ENCODE data around the gene POFUT1. TPM values are rescaled to one million over a fixed set of nuclear protein-coding genes. Genes with fewer than 3 reads are reported as not detected.

The POFUT1 gene
- total and polyA plus RNA-seq, 9 of the 15 experiments (the other 6 are each of a cell fraction or from before 2014, with no cell fraction given) = 3.5 to 44.7 (median 23.5) TPM

GRCh38 chr20:32244150-32244823, 36.6 kb downstream of the POFUT1 start:
- H3K4me3 ChIP-seq = no peak overlapping the region
- ChIA-PET POLR2A (interaction anchor here (1.0 kb wide), 1 partner anchor 8 kb away, joined by 3 read pairs; no protein-coding TSS in a partner anchor), CTCF (ENCODE audit: low intra/inter-chr PET ratio) (no interaction called here)
- H3K9me1 ChIP-seq (ENCODE audit: control insufficient read depth, insufficient read depth, low read length) = no peaks in the 10 kb centered on the region
- intact Hi-C loops (cut with micrococcal nuclease) (no loop called here), in situ Hi-C loops (cut with MboI) (no loop called here)
- no peak overlapping the region for H2AFZ ChIP-seq (ENCODE audit: low read depth, low read length)
- H3K27me3 ChIP-seq (ENCODE audit: control insufficient read depth in 2 of 2, insufficient read depth in 2 of 2, low read length in 2 of 2) = no peaks in the 10 kb centered on the region
- H3K4me2 ChIP-seq (ENCODE audit: insufficient read depth, low read length) = no peak overlapping the region
- no peaks in the 10 kb centered on the region for H4K20me1 ChIP-seq (replicated peaks; ENCODE audit: control insufficient read depth, insufficient read depth, low read length)
- ATAC-seq (no peak), FAIRE-seq (no peak), DNase-seq (ENCODE audit: extremely low read depth in 1 of 4, low spot score in 3 of 4) (no peak)
- TF ChIP-seq FOXK2 (conservative IDR thresholded peaks at IDR 0.05 in 1 of 2, IDR thresholded peaks at IDR 0.05 in 1 of 2; ENCODE audit: low read depth in 2 of 2) (no peak), ZBTB17 (CRISPR knock-in tag; IDR thresholded peaks at IDR 0.05) (no peak)
- TF ChIP-seq, protein P1, sequence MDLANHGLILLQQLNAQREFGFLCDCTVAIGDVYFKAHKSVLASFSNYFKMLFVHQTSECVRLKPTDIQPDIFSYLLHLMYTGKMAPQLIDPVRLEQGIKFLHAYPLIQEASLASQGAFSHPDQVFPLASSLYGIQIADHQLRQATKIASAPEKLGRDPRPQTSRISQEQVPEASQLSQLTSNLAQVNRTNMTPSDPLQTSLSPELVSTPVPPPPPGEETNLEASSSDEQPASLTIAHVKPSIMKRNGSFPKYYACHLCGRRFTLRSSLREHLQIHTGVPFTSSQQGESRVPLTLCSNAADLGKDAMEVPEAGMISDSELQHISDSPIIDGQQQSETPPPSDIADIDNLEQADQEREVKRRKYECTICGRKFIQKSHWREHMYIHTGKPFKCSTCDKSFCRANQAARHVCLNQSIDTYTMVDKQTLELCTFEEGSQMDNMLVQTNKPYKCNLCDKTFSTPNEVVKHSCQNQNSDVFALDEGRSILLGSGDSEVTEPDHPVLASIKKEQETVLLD (IDR thresholded peaks at IDR 0.05) = no peak
- TF ChIP-seq, protein P2, sequence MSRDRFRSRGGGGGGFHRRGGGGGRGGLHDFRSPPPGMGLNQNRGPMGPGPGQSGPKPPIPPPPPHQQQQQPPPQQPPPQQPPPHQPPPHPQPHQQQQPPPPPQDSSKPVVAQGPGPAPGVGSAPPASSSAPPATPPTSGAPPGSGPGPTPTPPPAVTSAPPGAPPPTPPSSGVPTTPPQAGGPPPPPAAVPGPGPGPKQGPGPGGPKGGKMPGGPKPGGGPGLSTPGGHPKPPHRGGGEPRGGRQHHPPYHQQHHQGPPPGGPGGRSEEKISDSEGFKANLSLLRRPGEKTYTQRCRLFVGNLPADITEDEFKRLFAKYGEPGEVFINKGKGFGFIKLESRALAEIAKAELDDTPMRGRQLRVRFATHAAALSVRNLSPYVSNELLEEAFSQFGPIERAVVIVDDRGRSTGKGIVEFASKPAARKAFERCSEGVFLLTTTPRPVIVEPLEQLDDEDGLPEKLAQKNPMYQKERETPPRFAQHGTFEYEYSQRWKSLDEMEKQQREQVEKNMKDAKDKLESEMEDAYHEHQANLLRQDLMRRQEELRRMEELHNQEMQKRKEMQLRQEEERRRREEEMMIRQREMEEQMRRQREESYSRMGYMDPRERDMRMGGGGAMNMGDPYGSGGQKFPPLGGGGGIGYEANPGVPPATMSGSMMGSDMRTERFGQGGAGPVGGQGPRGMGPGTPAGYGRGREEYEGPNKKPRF (IDR thresholded peaks at IDR 0.05; ENCODE audit: low read depth, low read length) = no peak
- no peaks in the 10 kb centered on the region; a peak in 1 of 5 replicates for H3K4me1 ChIP-seq (replicated peaks in 1 of 2; ENCODE audit: control insufficient read depth in 2 of 2, insufficient read depth in 2 of 2, low read length in 2 of 2)
- WGBS (ENCODE audit: insufficient coverage, low coverage, missing lambda C conversion rate) = 59% methylated on average over 6 of the region's 6 CpGs
- no peaks in the 10 kb centered on the region for H3K9me3 ChIP-seq (replicated peaks; ENCODE audit: control insufficient read depth, insufficient read depth, low read depth, low read length)
- no peak overlapping the region for H3K9ac ChIP-seq (ENCODE audit: insufficient read depth in 1 of 2, low read depth in 2 of 2, low read length in 2 of 2)
- H3K36me3 ChIP-seq (ENCODE audit: control insufficient read depth, insufficient read depth, low read length) = no peaks in the 10 kb centered on the region
- no peaks in the 10 kb centered on the region for H3K79me2 ChIP-seq (ENCODE audit: control insufficient read depth, insufficient read depth, low read length)
- no TSS peak for BruUV-seq (replicated peaks)
- no peak overlapping the region for H3K27ac ChIP-seq (ENCODE audit: extremely low read depth, low read depth, low read length)

Measured in K562 (cell line).